Uterus (tissue), 2 donors: ENCODE measurements around the gene ZNF615.

Experiments used
- CTCF ChIP-seq, 4 experiments: fragments of 200-600 bp in 2 of 4; fragments of 450-650 bp in 2 of 4; sonication (generic) in 2 of 4; IDR thresholded peaks; one replicate each; pipeline ENCODE4 v1.5.1; 2016 to 2019; ENCODE audit warnings: antibody characterized with exemption in 4 of 4, mild to moderate bottlenecking in 2 of 4, moderate library complexity in 1 of 4
- POLR2A ChIP-seq, 2 donors: fragments of 450-650 bp; IDR thresholded peaks; one replicate each; pipeline ENCODE4 v1.6.1; 2016; ENCODE audit warnings: antibody characterized with exemption in 2 of 2, mild to moderate bottlenecking in 1 of 2, moderate library complexity in 1 of 2

- TF ChIP-seq CTCF (IDR thresholded peaks at IDR 0.05) (no peak), POLR2A (IDR thresholded peaks at IDR 0.05) (no peak)
Observed at GRCh38 chr19:51983361-51983760, 24.6 kb downstream of the ZNF615 start.
